GM12873 (cell line): ENCODE measurements around the gene RASA1.

Source experiments
- CTCF ChIP-seq: IDR thresholded peaks from 2 replicates; pipeline ENCODE4 v1.5.1; 2012; ENCODE audit warnings: low read depth, mild to moderate bottlenecking, moderate library complexity, low read length, control low read depth; ENCODE audit not compliant: insufficient read depth; ENCODE audit errors: missing control alignments

Gene RASA1

DNA sequence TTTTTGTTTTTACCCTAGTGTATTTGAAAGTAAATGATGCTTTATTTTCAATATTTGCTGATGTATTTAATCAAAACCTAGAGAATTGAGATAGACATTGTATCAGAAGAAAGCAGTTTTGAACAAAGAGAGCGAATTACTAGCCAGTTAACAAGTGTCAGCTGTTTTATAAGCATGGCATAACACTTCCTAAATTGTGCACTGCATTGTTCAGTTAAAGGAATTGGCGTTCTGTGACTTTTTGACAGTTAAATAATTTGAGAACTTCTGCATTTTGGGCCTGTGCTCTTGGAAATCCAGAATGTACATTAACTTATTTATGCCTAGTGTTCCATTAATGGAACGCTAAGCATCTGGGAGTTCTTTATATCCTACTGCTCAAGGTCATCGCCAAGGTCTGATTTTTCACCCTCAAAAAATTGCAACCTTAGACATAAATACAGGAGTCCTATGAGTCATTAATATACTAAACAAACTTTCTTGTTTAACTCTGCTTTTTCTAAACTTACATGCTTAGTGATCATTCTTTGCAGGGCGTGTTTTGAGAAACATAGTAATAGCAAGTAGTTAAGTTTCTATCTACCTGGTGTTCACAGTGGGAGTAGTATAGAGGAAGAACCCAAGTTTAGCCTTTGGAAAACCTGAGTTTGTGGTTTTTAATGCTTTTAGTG lies 31.1 kb downstream of the RASA1 start:
- TF ChIP-seq CTCF = no peak

- TF ChIP-seq CTCF = no peak
Measured at GRCh38 chr5:87300176-87300575, 32.5 kb downstream of the RASA1 start.

DNA sequence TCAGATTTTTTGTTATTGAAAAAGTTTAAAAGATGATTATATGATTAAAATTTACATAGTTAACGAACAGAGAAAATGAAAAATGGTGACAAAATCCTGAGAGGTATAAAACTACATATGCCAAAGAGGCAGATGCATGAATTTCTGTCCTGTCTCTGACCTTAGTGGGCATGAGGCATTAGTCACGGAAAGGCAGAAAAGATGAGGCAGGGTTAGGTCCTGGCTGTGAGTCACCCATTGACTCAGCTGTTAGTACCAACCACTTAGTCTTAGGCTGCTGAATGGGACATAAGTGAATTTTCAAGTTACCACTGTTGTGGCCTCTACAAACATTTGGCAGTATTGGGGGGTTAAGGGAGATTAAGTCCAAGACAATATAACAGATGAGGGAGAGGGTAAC lies 33.1 kb downstream of the RASA1 start:
- TF ChIP-seq CTCF = no peak

DNA sequence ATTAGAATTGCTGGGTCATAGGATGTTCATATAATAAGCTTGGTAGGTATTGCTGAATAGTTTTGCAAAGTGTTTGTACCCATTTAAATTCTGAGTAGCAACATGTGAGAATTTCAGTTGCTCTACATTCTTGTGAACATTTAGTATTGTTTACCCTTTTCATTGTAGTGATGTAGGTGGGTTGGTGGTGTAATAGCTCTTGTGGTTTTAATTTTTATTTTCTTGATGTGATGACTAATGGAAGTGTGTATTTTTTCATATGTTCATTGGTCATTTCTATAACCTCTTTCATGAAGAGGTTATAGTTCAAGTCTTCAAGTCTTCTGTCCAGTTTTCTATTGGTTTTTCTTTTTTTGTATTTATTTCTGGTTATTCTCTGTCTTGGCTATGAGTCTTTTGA lies 34.4 kb downstream of the RASA1 start:
- TF ChIP-seq CTCF = no peak

GRCh38 chr5:87303324-87303723 lies 35.6 kb downstream of the RASA1 start:
- TF ChIP-seq CTCF = no peak

DNA sequence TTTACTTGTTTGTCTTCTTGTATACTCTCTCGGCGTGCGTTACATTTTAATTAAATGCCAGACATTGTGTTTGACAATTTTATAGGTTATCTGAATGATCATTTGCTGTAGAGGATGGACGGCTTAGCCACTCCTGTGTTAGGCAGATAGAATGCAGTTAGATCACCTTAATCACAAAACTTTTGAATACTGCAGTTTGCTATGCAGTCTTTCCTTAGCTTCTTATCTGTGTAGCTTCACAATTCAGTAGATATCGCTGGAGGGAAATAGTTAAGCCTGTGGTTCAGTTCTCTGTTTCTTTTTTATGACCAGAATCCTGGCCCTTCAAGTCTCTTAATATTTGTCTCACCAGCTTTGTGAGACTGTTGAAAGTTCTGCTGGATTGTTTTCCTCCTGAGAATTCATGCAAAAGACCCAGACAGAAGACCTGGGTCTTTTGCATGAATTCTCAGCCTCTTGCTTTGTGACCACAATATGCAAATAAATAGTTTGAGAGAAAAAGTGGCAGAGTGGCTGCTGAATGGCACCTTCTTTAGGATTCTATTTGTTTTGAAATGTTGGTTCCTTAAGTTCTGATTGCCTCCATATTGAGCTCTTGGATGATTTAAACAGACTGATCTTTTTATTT lies 40.2 kb downstream of the RASA1 start:
- TF ChIP-seq CTCF = no peak

- TF ChIP-seq CTCF = no peak
Measured at GRCh38 chr5:87311405-87312279, 44.0 kb downstream of the RASA1 start.
